ENCODE results near the gene TNFSF8. TPM values are rescaled to one million over a fixed set of nuclear protein-coding genes. Genes with fewer than 3 reads are reported as not detected.
A peak's percentile ranks its signal among the peaks of the same experiment; 100 is the strongest.

The TNFSF8 gene
- 100 to 1,000 TPM; 130 to 192 (median 141) TPM for total RNA-seq

- Mint-ChIP-seq H3K4me3 (peak within 1 kb of the TSS; percentile 93), H3K9me3 (no peaks in the 10 kb centered on the region), H3K36me3 (ENCODE audit: insufficient read depth) (peaks cover 24% of the 10 kb centered on the region), H3K4me1 (ENCODE audit: low read depth) (peaks cover 54% of the 10 kb centered on the region), H3K27me3 (ENCODE audit: low read depth) (no peaks in the 10 kb centered on the region)
- peak; percentile 81 to 86 for ATAC-seq
- peak; percentile 77 for DNase-seq
These were observed at the start of gene TNFSF8 for GRCh38 chr9:114930056-114930812. TSS of gene TNFSF8 (minus strand) at chr9:114930591. CDS start at chr9:114930303, 288 bp downstream.

DNA sequence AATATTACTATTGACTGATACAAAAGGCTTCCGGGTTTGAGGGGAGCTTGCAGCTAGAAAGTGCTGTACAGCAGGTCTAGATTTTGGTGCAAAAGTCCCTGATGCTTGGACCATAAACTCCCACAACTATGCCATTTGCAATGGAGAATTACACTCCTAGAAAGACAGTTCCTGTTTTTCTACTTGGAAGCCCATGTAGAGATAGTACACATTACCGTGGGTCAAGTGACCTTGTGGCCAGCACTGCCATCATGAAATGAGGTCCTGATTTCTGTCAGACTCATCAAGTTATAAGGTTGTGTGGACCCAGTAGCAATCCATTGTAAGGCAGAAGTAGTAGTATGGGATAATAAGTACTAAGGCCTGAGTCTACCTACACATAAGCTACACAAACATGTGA lies 42.8 kb upstream of the TNFSF8 start:
- no peak overlapping the region for H3K4me3 Mint-ChIP-seq

DNA sequence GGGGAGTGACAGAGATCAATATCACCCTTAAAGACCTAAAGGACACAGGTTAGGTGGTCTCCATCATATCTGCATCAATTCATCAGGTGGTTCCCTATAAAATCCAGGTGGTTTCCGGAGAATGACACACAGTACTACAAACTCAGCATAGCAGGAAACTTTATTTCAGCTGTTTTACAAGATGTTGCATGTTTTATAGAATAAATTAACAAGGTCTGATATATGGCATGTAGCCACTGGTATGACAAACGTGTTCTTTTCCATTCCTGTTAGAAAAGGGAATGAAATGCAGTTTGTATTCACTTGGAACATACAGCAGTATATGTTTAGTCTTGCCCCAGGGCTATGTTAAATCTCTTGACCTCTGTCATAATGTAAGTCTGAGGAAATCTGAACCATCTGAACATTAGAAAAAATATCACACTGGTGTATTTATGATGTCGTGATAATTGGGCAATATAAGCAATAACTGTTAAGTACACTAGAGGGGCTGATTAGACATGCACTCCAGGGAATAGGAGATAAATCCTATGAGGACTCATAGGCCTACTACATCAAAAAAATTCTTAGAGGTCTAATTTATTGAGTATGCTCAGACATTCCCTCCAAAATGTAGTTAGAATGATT lies 42.2 kb upstream of the TNFSF8 start:
- Mint-ChIP-seq H3K4me3 (no peak overlapping the region), H3K27me3 (ENCODE audit: low read depth) (no peaks in the 10 kb centered on the region), H3K9me3 (no peaks in the 10 kb centered on the region), H3K36me3 (ENCODE audit: insufficient read depth) (no peaks in the 10 kb centered on the region), H3K4me1 (ENCODE audit: low read depth) (peaks cover 21% of the 10 kb centered on the region)
- no peak for ATAC-seq
- DNase-seq = no peak

More for the DNA sequence above, 42.8 kb upstream of the TNFSF8 start:
- no peaks in the 10 kb centered on the region for H3K36me3 Mint-ChIP-seq (ENCODE audit: insufficient read depth)
- no peaks in the 10 kb centered on the region for H3K9me3 Mint-ChIP-seq
- no peaks in the 10 kb centered on the region for H3K27me3 Mint-ChIP-seq (ENCODE audit: low read depth)
- ATAC-seq (no peak), DNase-seq (no peak)
- peaks cover 15% of the 10 kb centered on the region for H3K4me1 Mint-ChIP-seq (ENCODE audit: low read depth)

DNA sequence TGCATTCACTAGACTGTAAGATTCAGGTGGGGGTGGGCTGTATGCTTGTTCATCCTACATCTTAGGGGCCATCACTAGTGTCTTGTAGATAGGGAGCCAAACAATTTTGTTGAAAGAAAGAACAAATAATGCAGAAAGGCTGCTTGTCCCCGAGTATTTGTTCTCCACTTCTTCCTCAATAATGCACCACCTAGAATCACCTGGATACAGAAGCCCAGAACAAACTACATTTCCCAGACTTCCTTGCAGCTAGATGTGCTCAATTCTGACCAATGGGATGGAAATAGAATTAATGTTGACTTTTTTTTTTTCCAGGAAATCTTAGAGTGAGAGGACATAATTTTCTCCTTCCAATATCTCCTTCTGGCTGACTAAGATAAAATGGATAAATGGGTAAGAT lies 38.9 kb upstream of the TNFSF8 start:
- H3K27me3 Mint-ChIP-seq (ENCODE audit: low read depth) = no peaks in the 10 kb centered on the region
- no peak overlapping the region for H3K4me3 Mint-ChIP-seq
- ATAC-seq (peak in 1 of 2 donors; percentile 9), DNase-seq (no peak)
- peaks cover 23% of the 10 kb centered on the region for H3K4me1 Mint-ChIP-seq (ENCODE audit: low read depth)
- no peaks in the 10 kb centered on the region for H3K36me3 Mint-ChIP-seq (ENCODE audit: insufficient read depth)
- H3K9me3 Mint-ChIP-seq = no peaks in the 10 kb centered on the region

DNA sequence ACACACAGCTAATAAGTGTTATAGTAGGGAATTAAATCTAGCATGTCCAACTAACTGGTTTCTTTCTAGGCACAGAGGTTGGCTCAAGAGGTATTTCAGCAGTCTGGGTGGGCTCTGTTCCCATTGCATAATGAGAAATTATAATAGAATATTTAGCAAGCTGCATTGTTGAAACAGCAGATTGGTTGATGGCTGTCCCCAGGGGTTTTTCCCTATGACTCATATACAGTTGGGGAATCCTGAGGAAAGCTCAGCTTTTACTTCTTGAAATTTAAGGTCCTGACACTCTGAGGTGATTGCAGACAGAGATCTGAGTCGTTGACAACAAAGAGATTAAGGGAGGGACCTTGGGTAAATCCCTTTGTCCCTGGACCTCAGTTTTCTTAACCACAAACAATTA lies 38.3 kb upstream of the TNFSF8 start:
- ATAC-seq (peak; percentile 92 to 93), DNase-seq (no peak)
- no peak overlapping the region for H3K4me3 Mint-ChIP-seq
- no peaks in the 10 kb centered on the region for H3K27me3 Mint-ChIP-seq (ENCODE audit: low read depth)
- peaks cover 23% of the 10 kb centered on the region for H3K4me1 Mint-ChIP-seq (ENCODE audit: low read depth)
- no peaks in the 10 kb centered on the region for H3K36me3 Mint-ChIP-seq (ENCODE audit: insufficient read depth)
- peaks cover 3% of the 10 kb centered on the region for H3K9me3 Mint-ChIP-seq

DNA sequence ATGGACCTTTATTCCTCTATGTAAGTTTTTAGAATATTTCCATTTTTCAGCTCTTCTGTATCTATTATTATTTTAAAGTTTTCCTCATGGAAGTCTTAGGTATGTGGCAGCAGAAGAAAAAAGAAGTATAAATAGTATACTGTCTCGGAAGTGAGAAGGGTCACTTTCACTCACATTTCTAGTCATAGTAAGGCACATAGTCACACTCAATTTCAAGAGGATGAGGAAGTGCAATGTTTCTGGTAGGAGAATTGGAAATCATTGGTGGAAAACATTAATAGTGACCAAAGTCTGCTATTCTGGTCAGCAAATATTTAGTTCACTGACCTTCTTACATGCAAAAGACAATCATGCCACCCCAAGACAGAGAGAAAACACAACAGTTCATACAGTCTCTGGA lies 35.2 kb upstream of the TNFSF8 start:
- ATAC-seq (no peak), DNase-seq (no peak)
- Mint-ChIP-seq H3K36me3 (ENCODE audit: insufficient read depth) (peaks cover 1% of the 10 kb centered on the region), H3K9me3 (peaks cover 27% of the 10 kb centered on the region), H3K4me3 (no peak overlapping the region), H3K4me1 (ENCODE audit: low read depth) (peaks cover 27% of the 10 kb centered on the region), H3K27me3 (ENCODE audit: low read depth) (no peaks in the 10 kb centered on the region)

- peaks cover 4% of the 10 kb centered on the region for H3K36me3 Mint-ChIP-seq (ENCODE audit: insufficient read depth)
- peaks cover 33% of the 10 kb centered on the region for H3K4me1 Mint-ChIP-seq (ENCODE audit: low read depth)
- H3K27me3 Mint-ChIP-seq (ENCODE audit: low read depth) = no peaks in the 10 kb centered on the region
- H3K4me3 Mint-ChIP-seq = no peak overlapping the region
- peaks cover 37% of the 10 kb centered on the region for H3K9me3 Mint-ChIP-seq
- ATAC-seq (no peak), DNase-seq (no peak)
These were observed 32.4 kb upstream of the TNFSF8 start for GRCh38 chr9:114962809-114963208.

- H3K36me3 Mint-ChIP-seq (ENCODE audit: insufficient read depth) = peaks cover 4% of the 10 kb centered on the region
- DNase-seq (no peak), ATAC-seq (peak; percentile 33)
These were observed 29.9 kb upstream of the TNFSF8 start for GRCh38 chr9:114960276-114960675.

DNA sequence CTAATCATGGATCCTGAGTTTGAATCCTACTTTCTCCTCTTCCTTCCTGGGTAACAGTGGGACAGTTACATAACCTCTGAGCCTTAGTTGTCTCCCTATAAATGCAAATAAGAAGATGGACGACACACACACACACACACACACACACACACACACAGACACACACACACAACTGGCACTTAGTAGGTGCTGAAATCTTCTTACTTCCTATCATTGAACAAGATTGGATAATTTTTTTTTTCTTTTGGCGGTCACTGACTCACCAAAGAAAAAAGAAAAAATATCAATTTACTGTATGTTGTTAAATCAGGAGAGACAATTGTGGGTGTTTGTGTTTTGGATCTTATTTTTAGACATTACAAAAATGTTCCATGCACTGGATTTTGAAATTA lies 28.4 kb upstream of the TNFSF8 start:
- DNase-seq (no peak), ATAC-seq (no peak)
- no peaks in the 10 kb centered on the region for H3K27me3 Mint-ChIP-seq (ENCODE audit: low read depth)
- H3K9me3 Mint-ChIP-seq = peaks cover 36% of the 10 kb centered on the region
- H3K36me3 Mint-ChIP-seq (ENCODE audit: insufficient read depth) = peaks cover 4% of the 10 kb centered on the region
- peak overlapping the region; percentile 13 for H3K4me3 Mint-ChIP-seq
- H3K4me1 Mint-ChIP-seq (ENCODE audit: low read depth) = peaks cover 46% of the 10 kb centered on the region

More at GRCh38 chr9:114960276-114960675, 29.9 kb upstream of the TNFSF8 start:
- Mint-ChIP-seq H3K4me1 (ENCODE audit: low read depth) (peaks cover 42% of the 10 kb centered on the region), H3K9me3 (peaks cover 37% of the 10 kb centered on the region), H3K4me3 (no peak overlapping the region), H3K27me3 (ENCODE audit: low read depth) (no peaks in the 10 kb centered on the region)

GRCh38 chr9:114958021-114958843 lies 27.8 kb upstream of the TNFSF8 start:
- Mint-ChIP-seq H3K4me3 (peak overlapping the region; percentile 55), H3K36me3 (ENCODE audit: insufficient read depth) (peaks cover 4% of the 10 kb centered on the region), H3K4me1 (ENCODE audit: low read depth) (peaks cover 49% of the 10 kb centered on the region), H3K27me3 (ENCODE audit: low read depth) (no peaks in the 10 kb centered on the region), H3K9me3 (peaks cover 33% of the 10 kb centered on the region)
- peak; percentile 40 for DNase-seq
- ATAC-seq = peak; percentile 74 to 78

DNA sequence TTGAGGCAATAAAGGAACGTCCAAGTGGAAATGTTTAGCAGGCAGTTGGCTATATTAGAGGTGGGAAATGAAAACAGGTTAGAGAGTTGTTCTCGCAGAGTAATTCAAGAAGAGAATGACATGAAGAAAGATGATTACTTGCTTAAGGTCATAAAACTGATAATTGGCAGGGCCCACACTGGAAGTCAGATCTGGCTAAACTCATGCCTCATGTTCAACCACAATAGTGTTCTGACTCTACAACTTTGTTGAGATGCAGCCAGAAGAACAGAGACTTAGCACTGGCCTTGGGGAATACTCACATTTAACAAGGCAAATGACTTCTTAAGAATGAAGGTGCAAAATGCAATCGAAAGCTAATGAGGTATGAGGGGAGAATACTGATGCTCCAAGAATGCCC lies 27.2 kb upstream of the TNFSF8 start:
- Mint-ChIP-seq H3K4me3 (peak overlapping the region; percentile 1), H3K4me1 (ENCODE audit: low read depth) (peaks cover 49% of the 10 kb centered on the region), H3K36me3 (ENCODE audit: insufficient read depth) (peaks cover 3% of the 10 kb centered on the region), H3K9me3 (peaks cover 26% of the 10 kb centered on the region), H3K27me3 (ENCODE audit: low read depth) (no peaks in the 10 kb centered on the region)
- peak; percentile 41 to 64 for ATAC-seq
- no peak for DNase-seq

GRCh38 chr9:114954956-114955582 lies 24.7 kb upstream of the TNFSF8 start:
- no peaks in the 10 kb centered on the region for H3K27me3 Mint-ChIP-seq (ENCODE audit: low read depth)
- H3K36me3 Mint-ChIP-seq (ENCODE audit: insufficient read depth) = peaks cover 3% of the 10 kb centered on the region
- DNase-seq (no peak), ATAC-seq (no peak)
- peaks cover 43% of the 10 kb centered on the region for H3K4me1 Mint-ChIP-seq (ENCODE audit: low read depth)
- H3K4me3 Mint-ChIP-seq = no peak overlapping the region
- H3K9me3 Mint-ChIP-seq = peaks cover 9% of the 10 kb centered on the region

GRCh38 chr9:114953959-114954358 lies 23.6 kb upstream of the TNFSF8 start:
- Mint-ChIP-seq H3K27me3 (ENCODE audit: low read depth) (no peaks in the 10 kb centered on the region), H3K9me3 (peaks cover 1% of the 10 kb centered on the region), H3K4me1 (ENCODE audit: low read depth) (peaks cover 32% of the 10 kb centered on the region), H3K36me3 (ENCODE audit: insufficient read depth) (no peaks in the 10 kb centered on the region), H3K4me3 (no peak overlapping the region)
- ATAC-seq (no peak), DNase-seq (no peak)

DNA sequence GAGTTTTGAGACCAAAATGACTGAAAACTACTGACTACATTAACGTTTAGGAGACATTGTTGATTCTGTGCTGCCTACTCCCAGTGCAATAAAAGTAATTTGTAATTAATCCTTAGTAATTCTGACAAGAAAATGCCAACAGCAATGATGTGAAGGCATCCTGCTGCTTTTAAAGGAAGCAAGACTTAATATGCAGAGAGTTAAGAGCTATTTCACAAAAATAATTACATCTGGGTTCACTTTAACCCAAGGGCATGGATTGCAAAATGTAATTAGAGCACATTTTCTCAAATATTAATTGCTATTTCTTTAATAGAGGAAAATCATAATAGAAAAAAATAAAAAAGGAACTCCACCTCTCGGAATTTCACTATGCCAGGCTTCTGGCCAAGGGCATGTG lies 22.7 kb upstream of the TNFSF8 start:
- H3K4me1 Mint-ChIP-seq (ENCODE audit: low read depth) = peaks cover 23% of the 10 kb centered on the region
- ATAC-seq (no peak), DNase-seq (no peak)
- no peaks in the 10 kb centered on the region for H3K9me3 Mint-ChIP-seq
- H3K36me3 Mint-ChIP-seq (ENCODE audit: insufficient read depth) = no peaks in the 10 kb centered on the region
- no peaks in the 10 kb centered on the region for H3K27me3 Mint-ChIP-seq (ENCODE audit: low read depth)
- H3K4me3 Mint-ChIP-seq = no peak overlapping the region
